Measurements from ENCODE around the gene GLB1L2. TPM values are rescaled to one million over a fixed set of nuclear protein-coding genes. Genes with fewer than 3 reads are reported as not detected.

GLB1L2 gene
- total RNA-seq, 1 donor: not detected

- no peak overlapping the region for H3K4me3 ChIP-seq (ENCODE audit: low read depth, low read length)
- TF ChIP-seq, protein P1, sequence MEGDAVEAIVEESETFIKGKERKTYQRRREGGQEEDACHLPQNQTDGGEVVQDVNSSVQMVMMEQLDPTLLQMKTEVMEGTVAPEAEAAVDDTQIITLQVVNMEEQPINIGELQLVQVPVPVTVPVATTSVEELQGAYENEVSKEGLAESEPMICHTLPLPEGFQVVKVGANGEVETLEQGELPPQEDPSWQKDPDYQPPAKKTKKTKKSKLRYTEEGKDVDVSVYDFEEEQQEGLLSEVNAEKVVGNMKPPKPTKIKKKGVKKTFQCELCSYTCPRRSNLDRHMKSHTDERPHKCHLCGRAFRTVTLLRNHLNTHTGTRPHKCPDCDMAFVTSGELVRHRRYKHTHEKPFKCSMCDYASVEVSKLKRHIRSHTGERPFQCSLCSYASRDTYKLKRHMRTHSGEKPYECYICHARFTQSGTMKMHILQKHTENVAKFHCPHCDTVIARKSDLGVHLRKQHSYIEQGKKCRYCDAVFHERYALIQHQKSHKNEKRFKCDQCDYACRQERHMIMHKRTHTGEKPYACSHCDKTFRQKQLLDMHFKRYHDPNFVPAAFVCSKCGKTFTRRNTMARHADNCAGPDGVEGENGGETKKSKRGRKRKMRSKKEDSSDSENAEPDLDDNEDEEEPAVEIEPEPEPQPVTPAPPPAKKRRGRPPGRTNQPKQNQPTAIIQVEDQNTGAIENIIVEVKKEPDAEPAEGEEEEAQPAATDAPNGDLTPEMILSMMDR (IDR thresholded peaks at IDR 0.05; ENCODE audit: insufficient read depth, low read length): no peak
- DNase-seq (ENCODE audit: low read depth): no peak
Observed at GRCh38 chr11:134388590-134388989, 56.8 kb downstream of the GLB1L2 start.

- TF ChIP-seq, protein P1 (IDR thresholded peaks at IDR 0.05; ENCODE audit: insufficient read depth, low read length): no peak
- no peak for DNase-seq (ENCODE audit: low read depth)
- H3K4me3 ChIP-seq (ENCODE audit: low read depth, low read length): no peak overlapping the region
Observed at GRCh38 chr11:134389464-134390180, 57.8 kb downstream of the GLB1L2 start.

DNA sequence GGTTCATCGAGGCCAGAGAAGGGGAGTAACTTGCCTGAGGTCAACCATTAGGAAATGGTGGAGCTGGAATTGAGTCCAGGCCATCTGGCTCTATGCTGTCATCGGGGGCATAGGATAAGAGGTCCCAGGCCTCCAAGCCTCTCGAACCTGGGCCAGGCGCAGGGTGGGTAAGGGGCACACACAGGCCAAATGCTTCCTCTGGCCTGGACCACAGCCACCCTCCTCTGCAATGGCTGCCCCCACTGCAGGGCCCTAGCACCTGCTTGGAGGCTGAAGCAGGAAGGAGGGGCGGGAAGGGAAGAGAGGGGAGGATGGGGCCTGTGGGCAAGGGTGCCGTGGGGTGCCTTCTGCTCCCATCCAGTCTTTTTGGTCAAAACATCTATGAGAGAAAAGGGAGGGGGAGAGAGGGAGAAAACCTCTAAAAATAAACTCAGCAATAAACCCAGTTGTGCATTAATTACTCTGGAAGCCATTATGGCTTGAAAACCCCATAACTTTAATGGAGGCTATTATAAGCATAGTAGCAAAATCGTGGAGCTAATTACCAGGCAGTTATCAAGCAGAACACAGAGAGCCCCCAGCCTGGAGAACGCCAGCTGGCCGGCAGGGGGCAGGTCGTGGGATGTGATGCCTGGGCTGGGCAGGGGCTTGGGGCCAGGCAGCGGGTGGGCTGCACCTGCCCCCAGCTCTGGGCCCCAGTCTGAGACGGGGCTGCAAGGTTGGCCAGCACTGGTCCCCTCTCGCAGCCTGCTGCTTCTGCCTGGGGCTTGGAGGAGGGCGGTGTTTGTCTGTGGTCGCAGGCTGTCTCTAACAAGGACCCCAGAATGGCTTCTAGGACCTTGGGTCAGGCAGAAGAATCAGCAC lies 59.1 kb downstream of the GLB1L2 start:
- H3K4me3 ChIP-seq (ENCODE audit: low read depth, low read length): no peak overlapping the region
- TF ChIP-seq, protein P1 (IDR thresholded peaks at IDR 0.05; ENCODE audit: insufficient read depth, low read length): no peak
- DNase-seq (ENCODE audit: low read depth): no peak

- TF ChIP-seq, protein P1 (IDR thresholded peaks at IDR 0.05; ENCODE audit: insufficient read depth, low read length): no peak
- no peak overlapping the region for H3K4me3 ChIP-seq (ENCODE audit: low read depth, low read length)
Observed at GRCh38 chr11:134391656-134392055, 59.9 kb downstream of the GLB1L2 start.

DNA sequence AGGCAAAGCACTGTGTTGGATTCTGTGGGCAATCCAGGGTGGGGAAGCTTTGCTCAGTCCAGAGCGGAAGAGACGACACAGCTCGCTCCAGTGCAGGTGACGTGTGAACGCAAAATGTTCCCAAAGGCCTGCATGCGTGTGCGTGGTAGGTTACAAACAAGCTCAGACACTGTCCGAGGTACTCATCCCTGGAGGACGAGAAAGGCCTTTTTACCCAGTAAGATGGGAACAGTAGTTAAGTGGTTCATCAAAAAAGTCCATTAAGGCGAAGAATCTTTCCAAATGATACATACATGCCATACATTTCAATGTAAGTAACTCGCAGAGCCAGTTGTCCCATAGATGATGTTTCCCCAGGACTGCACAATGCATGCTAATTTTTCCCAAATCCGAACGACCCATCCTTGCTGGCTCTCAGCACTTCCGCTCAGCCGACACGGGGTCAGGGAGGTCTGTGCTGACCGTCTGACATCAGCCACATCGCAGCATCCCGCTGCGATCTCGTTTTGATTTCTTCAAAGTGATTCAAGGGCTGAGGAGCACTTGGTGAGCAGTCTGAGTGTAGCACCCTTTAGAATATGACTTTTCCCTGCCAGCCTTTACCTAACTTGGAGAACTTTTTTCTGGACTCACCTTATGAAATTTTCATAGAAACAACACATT lies 61.3 kb downstream of the GLB1L2 start:
- DNase-seq (ENCODE audit: low read depth): no peak
- TF ChIP-seq, protein P1 (IDR thresholded peaks at IDR 0.05; ENCODE audit: insufficient read depth, low read length): no peak

More at GRCh38 chr11:134391656-134392055, 59.9 kb downstream of the GLB1L2 start:
- no peak for DNase-seq (ENCODE audit: low read depth)

GRCh38 chr11:134393638-134394037 lies 61.9 kb downstream of the GLB1L2 start:
- TF ChIP-seq, protein P1 (IDR thresholded peaks at IDR 0.05; ENCODE audit: insufficient read depth, low read length): no peak
- no peak overlapping the region for H3K4me3 ChIP-seq (ENCODE audit: low read depth, low read length)
- no peak for DNase-seq (ENCODE audit: low read depth)

More for the DNA sequence above, 61.3 kb downstream of the GLB1L2 start:
- H3K4me3 ChIP-seq (ENCODE audit: low read depth, low read length): no peak overlapping the region
